Activated CD4-positive, alpha-beta T cell treated with anti-CD3 and anti-CD28 coated beads, Interleukin-2, Interleukin-4, amounts not matched to agents 100 ng/mL and 50 ng/mL, durations not matched to agents 16 hours and 8 hours (primary cell): ENCODE results near the gene MAJIN.

Experiments used
- DNase-seq: peaks from one replicate; pipeline ENCODE4 v3.0.0-alpha.2; 2020; ENCODE audit warnings: low spot score

The MAJIN gene

DNA sequence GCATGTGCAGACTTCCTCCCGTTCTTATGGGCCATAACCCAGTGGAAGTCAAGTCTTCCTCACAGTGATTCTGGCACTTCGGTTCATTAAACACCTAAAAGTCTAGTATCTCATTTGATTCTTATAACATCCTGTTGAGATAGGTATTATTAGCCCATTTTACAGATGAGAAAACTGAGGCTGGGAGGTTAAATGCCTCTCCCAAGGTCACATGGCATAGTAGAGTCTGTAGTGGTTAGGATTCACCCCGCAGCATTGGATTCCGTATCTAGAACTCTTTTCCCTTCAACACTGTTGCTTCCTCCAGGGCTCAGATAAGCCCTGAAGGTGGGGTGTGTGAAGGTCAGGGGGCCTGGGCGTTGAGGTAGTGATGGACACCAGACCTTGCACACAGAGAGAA lies 39.6 kb downstream of the MAJIN start:
- no peak for DNase-seq

DNA sequence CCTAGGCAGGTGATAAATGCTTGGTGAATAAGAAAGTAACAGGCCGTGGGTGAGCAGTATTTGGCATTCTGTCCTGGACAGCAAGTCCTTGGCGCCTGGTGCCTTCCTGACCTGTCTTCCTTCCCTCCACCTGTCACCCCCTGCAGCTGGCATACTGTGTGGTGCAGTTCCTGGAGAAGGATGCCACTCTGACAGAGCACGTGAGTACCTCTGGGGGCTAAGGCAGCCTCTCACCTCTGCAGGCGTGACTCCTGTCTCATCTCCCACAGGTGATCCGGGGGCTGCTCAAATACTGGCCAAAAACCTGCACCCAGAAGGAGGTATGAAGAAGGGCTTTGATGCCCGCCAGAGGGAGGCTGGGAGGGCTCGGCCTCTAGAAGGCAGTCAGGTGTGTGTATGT lies 40.6 kb downstream of the MAJIN start:
- no peak for DNase-seq

DNA sequence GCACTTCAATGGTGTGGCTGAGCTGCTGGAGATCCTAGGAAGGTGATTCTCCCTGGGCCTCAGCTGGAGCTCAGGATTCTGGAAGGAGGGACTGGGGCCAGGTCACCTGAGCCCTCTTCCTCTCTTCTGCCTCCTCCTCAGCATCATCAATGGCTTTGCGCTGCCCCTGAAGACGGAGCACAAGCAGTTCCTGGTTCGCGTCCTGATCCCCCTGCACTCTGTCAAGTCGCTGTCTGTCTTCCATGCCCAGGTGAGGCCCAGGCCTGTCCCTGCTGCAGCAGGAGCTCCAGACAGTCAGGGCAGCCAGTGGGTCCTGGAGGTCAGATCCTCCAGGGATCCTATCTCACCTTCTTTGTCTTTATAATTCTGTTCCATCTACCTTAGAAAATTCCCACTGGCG lies 41.6 kb downstream of the MAJIN start:
- no peak for DNase-seq

GRCh38 chr11:64929625-64930024 lies 42.3 kb downstream of the MAJIN start:
- no peak for DNase-seq

DNA sequence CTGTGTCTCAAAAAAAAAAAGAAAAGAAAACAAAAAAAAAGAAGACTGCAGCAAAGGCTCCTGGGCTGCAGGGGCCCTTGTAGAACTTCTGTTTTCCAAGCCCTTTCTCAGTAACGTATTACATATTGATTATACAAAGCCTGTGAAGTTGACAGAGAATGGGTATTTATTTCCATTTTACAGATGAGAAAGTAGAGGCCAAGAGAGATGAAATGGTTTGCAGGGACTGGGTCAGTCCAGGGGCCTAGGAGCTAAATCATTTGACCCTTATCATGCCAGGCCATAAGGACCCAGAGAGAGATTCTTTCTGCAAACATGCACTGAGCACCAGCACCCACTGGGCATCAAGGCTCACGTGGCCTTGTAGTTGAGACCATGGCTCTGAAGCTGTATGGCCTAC lies 43.0 kb downstream of the MAJIN start:
- no peak for DNase-seq

DNA sequence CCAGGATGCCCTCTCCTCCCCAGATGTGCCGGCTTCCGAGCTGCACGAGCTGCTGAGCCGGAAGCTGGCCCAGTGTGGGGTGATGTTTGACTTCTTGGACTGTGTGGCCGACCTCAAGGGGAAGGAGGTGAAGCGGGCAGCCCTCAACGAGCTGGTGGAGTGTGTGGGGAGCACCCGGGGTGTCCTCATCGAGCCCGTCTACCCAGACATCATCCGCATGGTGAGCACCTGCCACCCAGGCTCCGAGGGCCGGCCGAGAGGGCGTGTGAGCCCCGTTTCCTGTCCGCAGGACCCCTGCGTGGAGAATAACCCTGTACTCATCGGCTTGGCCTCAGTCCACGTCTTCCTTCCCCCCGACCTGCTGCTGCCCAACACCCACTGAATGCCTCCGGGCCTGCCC lies 45.2 kb downstream of the MAJIN start:
- DNase-seq = no peak

GRCh38 chr11:64925536-64926436 lies 46.1 kb downstream of the MAJIN start:
- no peak for DNase-seq

- no peak for DNase-seq
Observed at GRCh38 chr11:64924910-64925284, 47.0 kb downstream of the MAJIN start.

GRCh38 chr11:64923944-64924909 lies 47.7 kb downstream of the MAJIN start, which contains the start of gene PPP2R5B:
PPP2R5B (plus strand) TSS chr11:64924689; CDS start chr11:64925735, 1,046 bp downstream.
- DNase-seq = peak; percentile 87

GRCh38 chr11:64923151-64923661 lies 48.7 kb downstream of the MAJIN start:
- DNase-seq = no peak

DNA sequence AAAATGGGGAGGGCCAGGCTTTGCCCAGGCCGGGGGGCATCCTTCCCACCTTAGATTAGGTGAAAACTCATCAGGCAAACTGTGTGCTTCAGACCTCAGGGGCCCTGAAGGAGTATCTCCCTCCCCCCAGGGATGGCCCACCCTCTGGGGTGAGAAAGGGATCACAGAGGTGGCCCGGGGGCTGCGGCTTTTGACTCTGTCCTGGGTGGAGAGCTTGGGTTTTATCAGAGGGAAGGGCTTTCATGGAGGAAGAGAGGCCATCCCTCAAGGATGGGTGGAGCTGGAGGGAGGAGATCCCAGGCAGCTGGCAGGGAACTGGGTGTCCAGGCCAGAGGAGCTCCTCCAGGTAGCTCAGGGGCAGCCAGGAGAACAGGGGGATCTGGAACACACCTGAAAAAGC lies 50.5 kb downstream of the MAJIN start:
- DNase-seq = no peak

DNA sequence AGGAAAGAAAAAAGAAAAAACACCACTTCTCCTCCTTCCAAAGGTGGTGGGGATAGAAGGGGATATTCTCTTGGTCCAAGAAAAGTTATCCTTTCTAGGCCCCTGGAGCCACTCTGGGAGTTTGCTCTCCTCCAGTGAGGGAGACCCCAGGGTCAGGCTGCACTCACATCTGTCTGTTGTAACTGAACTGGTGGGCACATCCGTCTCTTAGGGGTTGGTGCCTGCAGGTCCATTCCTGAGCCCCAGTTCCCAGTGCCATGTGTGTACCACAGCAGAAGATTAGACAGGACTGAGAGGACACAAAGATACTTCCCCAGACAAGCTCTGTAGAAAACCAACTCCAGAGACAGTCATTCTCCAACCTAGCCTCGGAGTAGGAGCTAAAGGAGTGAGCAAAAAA lies 51.8 kb downstream of the MAJIN start:
- no peak for DNase-seq

DNA sequence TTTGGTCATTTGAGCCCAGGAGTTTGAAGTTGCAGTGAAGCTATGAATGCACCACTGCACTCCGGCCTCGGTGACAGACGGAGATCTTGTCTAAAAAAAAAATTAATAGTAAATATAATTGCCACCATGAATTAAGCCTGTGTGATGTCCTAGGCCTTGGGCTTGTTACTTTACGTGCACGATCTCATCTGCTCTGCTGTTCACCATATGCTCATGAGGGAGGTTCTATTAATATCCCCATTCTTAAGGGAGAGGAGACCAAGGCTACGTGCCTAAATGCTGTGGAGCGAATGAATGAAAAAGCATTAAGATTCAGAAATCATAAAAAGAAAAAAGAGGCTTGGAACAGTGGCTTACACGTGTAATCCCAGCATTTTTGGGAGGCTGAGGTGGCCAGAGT lies 52.3 kb downstream of the MAJIN start:
- DNase-seq = no peak

DNA sequence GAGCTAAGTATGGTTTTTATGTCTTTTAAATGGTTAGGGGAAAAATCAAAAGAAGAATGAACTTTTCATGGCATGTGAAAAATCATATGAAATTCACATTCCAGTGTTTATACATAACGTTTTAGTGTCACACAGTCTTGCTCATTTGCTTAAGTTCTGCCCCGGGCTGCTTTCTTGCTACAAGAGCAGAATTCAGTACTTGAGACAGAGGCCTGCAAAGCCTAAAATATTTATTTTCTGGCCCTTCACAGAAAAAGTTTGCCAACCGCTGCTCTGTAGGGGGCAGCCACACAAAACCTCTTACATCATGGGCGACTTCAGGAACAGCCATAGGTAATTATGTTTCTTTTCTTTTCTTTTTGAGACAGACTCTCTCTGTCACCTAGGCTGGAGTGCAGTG lies 53.9 kb downstream of the MAJIN start:
- DNase-seq = no peak

- no peak for DNase-seq
Observed at GRCh38 chr11:64917663-64917995, 54.3 kb downstream of the MAJIN start.

DNA sequence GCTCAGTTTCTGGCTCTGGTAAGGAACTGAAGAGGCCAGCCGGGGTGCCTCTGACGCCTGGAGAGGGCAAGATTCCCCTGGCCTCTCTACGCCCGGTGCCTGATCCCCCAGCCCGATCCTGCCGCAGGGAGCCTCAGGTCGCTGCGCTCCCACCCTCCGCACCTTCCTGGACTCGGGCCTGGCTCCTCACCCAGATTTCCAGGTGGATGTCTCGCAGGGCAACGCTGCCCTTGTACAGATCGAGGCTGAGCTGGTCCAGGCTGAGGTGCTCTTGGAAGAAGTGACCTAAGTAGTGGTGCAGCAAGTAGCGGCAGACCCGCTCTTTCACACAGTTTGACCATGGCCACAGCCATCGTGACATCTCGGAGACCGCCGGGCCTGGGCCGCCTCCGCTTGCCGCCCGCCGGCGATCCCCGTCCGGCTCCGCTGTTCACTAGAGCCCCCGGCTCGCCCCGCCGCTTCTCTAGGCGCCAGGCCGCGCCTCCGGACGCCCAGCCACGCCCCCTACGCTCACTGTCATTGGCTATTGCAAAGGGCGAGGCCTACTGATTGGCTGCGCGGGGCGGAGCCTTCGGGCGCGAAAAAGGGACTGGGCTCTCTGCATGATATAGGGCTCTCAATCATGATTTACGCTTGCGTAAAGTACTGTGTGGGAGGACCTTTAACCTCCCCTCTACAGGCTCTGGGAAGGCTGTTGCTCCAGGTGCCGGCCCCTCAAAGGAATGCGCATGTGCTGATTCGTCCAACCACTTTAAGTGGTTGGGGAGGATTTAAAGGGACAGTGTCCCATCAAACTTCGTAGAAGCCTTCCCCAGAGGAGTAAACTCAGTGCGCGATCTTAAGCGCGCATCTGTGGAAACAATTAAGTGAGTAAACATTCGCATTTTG lies 54.9 kb downstream of the MAJIN start, which contains the start of gene ATG2A:
ATG2A (minus strand) TSS at position 435 of the 888 bp plus-strand sequence; CDS start at position 361, 74 bp downstream.
- peak; percentile 99 for DNase-seq

GRCh38 chr11:64916040-64916774 lies 55.7 kb downstream of the MAJIN start:
- DNase-seq = peak; percentile 48

DNA sequence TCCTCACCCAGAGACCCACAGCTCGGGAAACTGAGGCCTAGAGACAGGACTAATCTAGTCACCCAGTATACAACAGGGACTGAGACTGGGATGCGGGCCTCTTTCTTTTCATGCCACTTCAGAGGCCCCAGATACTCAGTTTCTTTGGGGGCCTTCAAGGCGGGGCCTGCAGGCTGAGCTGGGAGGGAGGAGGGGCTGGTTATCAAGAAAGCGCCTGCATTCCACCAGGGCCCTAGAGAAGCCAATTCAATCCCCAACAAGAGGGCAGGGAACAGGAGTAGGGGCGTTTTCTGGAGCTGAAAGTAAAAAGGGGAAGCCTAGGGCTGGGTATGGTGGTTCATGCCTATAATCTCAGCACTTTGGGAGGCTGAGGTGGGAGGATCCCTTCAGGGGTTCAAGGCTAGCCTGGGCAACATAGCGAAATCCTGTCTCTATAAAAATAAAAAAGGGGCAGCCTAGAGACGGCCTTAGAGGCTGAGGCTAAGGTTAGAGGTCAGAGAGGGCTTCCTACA lies 56.5 kb downstream of the MAJIN start:
- DNase-seq = no peak

DNA sequence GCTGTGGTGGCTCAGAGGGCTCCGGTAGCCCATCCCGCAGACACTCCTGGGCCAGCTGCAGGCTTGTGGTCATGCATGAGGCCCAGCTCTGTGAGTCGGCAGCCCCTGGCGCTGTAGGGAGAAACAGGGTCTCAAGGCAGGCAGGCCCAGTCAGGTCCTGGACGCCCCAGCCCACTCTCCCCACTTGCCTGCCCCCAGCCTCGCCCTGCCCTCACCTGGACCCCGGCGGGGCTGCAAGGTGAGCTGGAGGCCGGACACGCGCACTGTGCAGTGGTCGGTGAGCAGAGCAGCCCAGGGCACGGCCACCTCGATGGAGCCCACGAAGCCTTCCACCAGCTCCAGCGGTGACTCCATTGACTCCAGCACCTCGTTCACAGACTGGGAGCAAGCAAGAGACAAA lies 57.8 kb downstream of the MAJIN start:
- no peak for DNase-seq

GRCh38 chr11:64913171-64913727 lies 58.7 kb downstream of the MAJIN start:
- no peak for DNase-seq
